PC-3 (cell line): ENCODE measurements around the gene COA1. TPM values are rescaled to one million over a fixed set of nuclear protein-coding genes. Genes with fewer than 3 reads are reported as not detected.
A peak's percentile ranks its signal among the peaks of the same experiment; 100 is the strongest.

ENCODE experiments used
- ATAC-seq: fragments of 200-7000 bp; cut with Tn5 transposase; 2 replicates; pipeline ENCODE4 v1.9.1; 2020; ENCODE audit warnings: mild to moderate bottlenecking, moderate library complexity
- BruUV-seq: library from RNA; stranded (reverse); fragments of 400-500 nt; replicated peaks from 2 replicates; lab custom pipeline; 2021; lab: Mats Ljungman, UMichigan
- CTCF ChIA-PET: fragments of 300-600 bp; sonication (Branson Sonifier 250); formaldehyde crosslinking; loops from one replicate; lab custom pipeline; 2022; ENCODE audit warnings: antibody characterized with exemption; lab: Charles Lee
- POLR2A ChIA-PET: fragments of 300-600 bp; sonication (Branson Sonifier 250); formaldehyde crosslinking; loops from one replicate; lab custom pipeline; 2022; ENCODE audit warnings: antibody characterized with exemption; ENCODE audit not compliant: unreplicated experiment; lab: Charles Lee
- DNase-seq: peaks from one replicate; pipeline ENCODE4 v3.0.0-alpha.2; 2015
- H2AFZ ChIP-seq: fragments of 300-600 bp; sonication (generic); 2 replicates; pipeline ENCODE4 v1.6.0; 2016; ENCODE audit warnings: antibody characterized with exemption, low read length
- H3F3A ChIP-seq: fragments of 300-600 bp; sonication (generic); one replicate; pipeline ENCODE4 v1.6.0; 2017; ENCODE audit warnings: antibody characterized with exemption, low read length, control low read depth, mild to moderate bottlenecking; ENCODE audit not compliant: unreplicated experiment
- H3K27ac ChIP-seq: fragments of 300-600 bp; sonication (generic); 2 replicates; pipeline ENCODE4 v1.5.1; 2016; ENCODE audit warnings: mild to moderate bottlenecking, low read length
- H3K27me3 ChIP-seq: fragments of 300-600 bp; sonication (generic); 2 replicates; pipeline ENCODE4 v1.6.1; 2016; ENCODE audit warnings: low read length, mixed read lengths
- H3K36me3 ChIP-seq: fragments of 300-600 bp; sonication (generic); 2 replicates; pipeline ENCODE4 v1.6.1; 2016; ENCODE audit warnings: low read depth, mixed run types, low read length, mixed read lengths
- H3K4me1 ChIP-seq: fragments of 300-600 bp; sonication (generic); 2 replicates; pipeline ENCODE4 v1.5.1; 2016; ENCODE audit warnings: low read length; ENCODE audit not compliant: insufficient read depth
- H3K4me2 ChIP-seq: fragments of 300-600 bp; sonication (generic); 2 replicates; pipeline ENCODE4 v1.6.0; 2016; ENCODE audit warnings: low read length
- H3K4me3 ChIP-seq: fragments of 300-600 bp; sonication (generic); 2 replicates; pipeline ENCODE4 v1.5.1; 2016; ENCODE audit warnings: mild to moderate bottlenecking, low read length, mixed read lengths
- H3K79me2 ChIP-seq: fragments of 300-600 bp; sonication (generic); 2 replicates; pipeline ENCODE4 v1.6.1; 2017; ENCODE audit warnings: low read length, mixed read lengths
- H3K9ac ChIP-seq: fragments of 300-600 bp; sonication (generic); 2 replicates; pipeline ENCODE4 v1.6.0; 2016; ENCODE audit warnings: mild to moderate bottlenecking, low read length
- H3K9me2 ChIP-seq: fragments of 300-600 bp; sonication (generic); replicated peaks from 2 replicates; pipeline ENCODE4 v1.6.1; 2016; ENCODE audit warnings: mixed run types, low read length, mixed read lengths
- H3K9me3 ChIP-seq: fragments of 300-600 bp; sonication (generic); 2 replicates; pipeline ENCODE4 v1.6.1; 2016; ENCODE audit warnings: low read length, mixed read lengths
- H4K20me1 ChIP-seq: fragments of 300-600 bp; sonication (generic); 2 replicates; pipeline ENCODE4 v1.6.1; 2016; ENCODE audit warnings: low read length, mixed read lengths
- EZH2 ChIP-seq: fragments of 300-600 bp; sonication (generic); IDR thresholded peaks from one replicate; pipeline ENCODE4 v1.6.1; 2017; ENCODE audit warnings: antibody characterized with exemption, mild to moderate bottlenecking, low read length; ENCODE audit not compliant: unreplicated experiment
- EZH2phosphoT487 ChIP-seq: fragments of 300-600 bp; sonication (generic); IDR thresholded peaks from 2 replicates; pipeline ENCODE4 v1.6.1; 2018; ENCODE audit warnings: mild to moderate bottlenecking, antibody characterized with exemption, low read length, borderline replicate concordance
- intact Hi-C: fragments of 100-400 bp; cut with micrococcal nuclease; formaldehyde crosslinking; loops from 2 replicates; pipeline ENCODE4 v1.9.0; 2023
- total RNA-seq: library from RNA; depleted of rRNA; stranded (reverse); fragments of >200 nt; gene quantifications from 2 replicates; pipeline ENCODE4 v1.2.3, GENCODE V29; 2014
- TF ChIP-seq, protein P1 (sequence below): fragments of 300-600 bp; sonication (generic); conservative IDR thresholded peaks from 2 replicates; pipeline ENCODE4 v1.5.1; 2017; ENCODE audit warnings: antibody characterized with exemption, low read depth, mild to moderate bottlenecking, low read length

COA1 gene
- total RNA-seq, 1 experiment from 2014 or later = 82.0 TPM

- peaks cover 79% of the 10 kb centered on the region for H3K79me2 ChIP-seq
- intact Hi-C loops = no loop called here
These were observed 107.4 kb downstream of the COA1 start for GRCh38 chr7:43621729-43622448.

GRCh38 chr7:43619213-43620012 lies 109.9 kb downstream of the COA1 start:
- H3K4me1 ChIP-seq = peaks cover 35% of the 10 kb centered on the region
- H3K9ac ChIP-seq = no peak overlapping the region
- peaks cover 13% of the 10 kb centered on the region for H4K20me1 ChIP-seq
- DNase-seq (peak; percentile 57), ATAC-seq (peak; percentile 87)
- no peaks in the 10 kb centered on the region for H3K9me3 ChIP-seq
- BruUV-seq = no TSS peak
- H3K4me3 ChIP-seq = no peak overlapping the region
- TF ChIP-seq EZH2phosphoT487 = no peak
- TF ChIP-seq, protein P1, sequence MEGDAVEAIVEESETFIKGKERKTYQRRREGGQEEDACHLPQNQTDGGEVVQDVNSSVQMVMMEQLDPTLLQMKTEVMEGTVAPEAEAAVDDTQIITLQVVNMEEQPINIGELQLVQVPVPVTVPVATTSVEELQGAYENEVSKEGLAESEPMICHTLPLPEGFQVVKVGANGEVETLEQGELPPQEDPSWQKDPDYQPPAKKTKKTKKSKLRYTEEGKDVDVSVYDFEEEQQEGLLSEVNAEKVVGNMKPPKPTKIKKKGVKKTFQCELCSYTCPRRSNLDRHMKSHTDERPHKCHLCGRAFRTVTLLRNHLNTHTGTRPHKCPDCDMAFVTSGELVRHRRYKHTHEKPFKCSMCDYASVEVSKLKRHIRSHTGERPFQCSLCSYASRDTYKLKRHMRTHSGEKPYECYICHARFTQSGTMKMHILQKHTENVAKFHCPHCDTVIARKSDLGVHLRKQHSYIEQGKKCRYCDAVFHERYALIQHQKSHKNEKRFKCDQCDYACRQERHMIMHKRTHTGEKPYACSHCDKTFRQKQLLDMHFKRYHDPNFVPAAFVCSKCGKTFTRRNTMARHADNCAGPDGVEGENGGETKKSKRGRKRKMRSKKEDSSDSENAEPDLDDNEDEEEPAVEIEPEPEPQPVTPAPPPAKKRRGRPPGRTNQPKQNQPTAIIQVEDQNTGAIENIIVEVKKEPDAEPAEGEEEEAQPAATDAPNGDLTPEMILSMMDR = no peak
- TF ChIP-seq EZH2 = no peak
- H3K79me2 ChIP-seq = peaks cover 78% of the 10 kb centered on the region
- no peaks in the 10 kb centered on the region for H3K9me2 ChIP-seq
- H3K4me2 ChIP-seq = peak overlapping the region; percentile 33
- peak overlapping the region; percentile 14 for H3K27ac ChIP-seq
- H3K27me3 ChIP-seq = no peaks in the 10 kb centered on the region
- H2AFZ ChIP-seq = no peak overlapping the region
- intact Hi-C loops = loop anchor here (2.0 kb wide), 1 partner anchor 33 kb away; no protein-coding TSS in a partner anchor
- ChIA-PET CTCF (interaction anchor here (0.8 kb wide), 1 partner anchor 37 kb away, joined by 11 read pairs; the partner anchor contains the start of gene STK17A), POLR2A (interaction anchor here (0.6 to 0.7 kb wide), 2 partner anchors 25 to 37 kb away, joined by 3 to 5 read pairs; partner anchors contain the start of gene STK17A)
- H3K36me3 ChIP-seq = peaks cover 59% of the 10 kb centered on the region
- peaks cover under 1% of the 10 kb centered on the region for H3F3A ChIP-seq

More at GRCh38 chr7:43621729-43622448, 107.4 kb downstream of the COA1 start:
- Histone ChIP-seq H3K27me3 (no peaks in the 10 kb centered on the region), H3K4me3 (no peak overlapping the region), H3K4me2 (no peak overlapping the region), H3K9ac (no peak overlapping the region), H3K27ac (no peak overlapping the region), H4K20me1 (peaks cover 9% of the 10 kb centered on the region; the same call in 1 of the 2 replicates), H3K9me3 (no peaks in the 10 kb centered on the region), H3K9me2 (no peaks in the 10 kb centered on the region), H3K4me1 (peaks cover 53% of the 10 kb centered on the region), H2AFZ (no peak overlapping the region), H3K36me3 (peaks cover 62% of the 10 kb centered on the region), H3F3A (peaks cover 5% of the 10 kb centered on the region)
- POLR2A ChIA-PET = interaction anchor here (0.6 to 1.0 kb wide), 3 partner anchors 18 to 39 kb away, joined by 3 to 7 read pairs (median 4); partner anchors contain the start of gene STK17A
- CTCF ChIA-PET = interaction anchor here (0.7 to 1.2 kb wide), 3 partner anchors 39 to 114 kb away, joined by 3 to 12 read pairs (median 4); partner anchors contain the start of gene STK17A
- TF ChIP-seq EZH2 (no peak), EZH2phosphoT487 (no peak)
- TF ChIP-seq, protein P1 = no peak
- BruUV-seq = no TSS peak
- ATAC-seq (no peak), DNase-seq (no peak)
